IMR-90 (cell line): Measurements from ENCODE around the gene ADCY9. TPM values are rescaled to one million over a fixed set of nuclear protein-coding genes. Genes with fewer than 3 reads are reported as not detected.

ENCODE experiments used
- ATAC-seq: fragments of 200-7000 bp; cut with Tn5 transposase; 2 replicates; pipeline ENCODE4 v1.9.1; 2020; ENCODE audit warnings: low read depth, mild to moderate bottlenecking, moderate library complexity
- BruUV-seq: library from RNA; stranded (reverse); fragments of 400-500 nt; replicated peaks from 2 replicates; lab custom pipeline; 2021; lab: Mats Ljungman, UMichigan
- CTCF ChIA-PET: fragments of 300-600 bp; formaldehyde crosslinking; extraction: SDS; loops from one replicate; lab custom pipeline; 2021; ENCODE audit warnings: antibody characterized with exemption; lab: Yijun Ruan, JAX
- POLR2A ChIA-PET: fragments of 300-600 bp; sonication (Branson Sonifier 250); formaldehyde crosslinking; loops from one replicate; lab custom pipeline; 2022; ENCODE audit warnings: antibody characterized with exemption; ENCODE audit not compliant: unreplicated experiment; lab: Charles Lee
- DNase-seq: peaks from one replicate; pipeline ENCODE4 v3.0.0; 2013
- H2AFZ ChIP-seq: replicated peaks from 2 replicates; pipeline ENCODE3; 2013; ENCODE audit warnings: low read length, mild to moderate bottlenecking; ENCODE audit not compliant: poor library complexity
- H2AK5ac ChIP-seq: 2 replicates; pipeline ENCODE4 v1.6.1; 2013; ENCODE audit warnings: low read depth, low read length, inconsistent platforms
- H2AK9ac ChIP-seq: replicated peaks from 2 replicates; pipeline ENCODE3; 2013; ENCODE audit warnings: mild to moderate bottlenecking, low read depth, low read length, moderate library complexity; ENCODE audit not compliant: poor library complexity
- H2BK120ac ChIP-seq: 2 replicates; pipeline ENCODE4 v1.6.1; 2013; ENCODE audit warnings: low read depth, low read length, inconsistent platforms
- H2BK15ac ChIP-seq: 3 replicates; pipeline ENCODE4 v1.6.1; 2013; ENCODE audit warnings: low read depth, low read length, inconsistent platforms
- H2BK20ac ChIP-seq: 2 replicates; pipeline ENCODE4 v1.6.1; 2013; ENCODE audit warnings: low read depth, mild to moderate bottlenecking, inconsistent platforms, low read length, moderate library complexity
- H2BK5ac ChIP-seq: 2 replicates; pipeline ENCODE4 v1.6.1; 2013; ENCODE audit warnings: mild to moderate bottlenecking, low read depth, low read length, inconsistent platforms; ENCODE audit not compliant: poor library complexity, severe bottlenecking
- H3K14ac ChIP-seq: replicated peaks from 2 replicates; pipeline ENCODE4 v1.6.1; 2013; ENCODE audit warnings: low read depth, low read length, inconsistent platforms
- H3K18ac ChIP-seq: 2 replicates; pipeline ENCODE4 v1.6.1; 2013; ENCODE audit warnings: low read depth, low read length, control low read depth
- H3K23ac ChIP-seq: 2 replicates; pipeline ENCODE4 v1.6.1; 2013; ENCODE audit warnings: low read depth, low read length, inconsistent platforms
- H3K27ac ChIP-seq: 2 replicates; pipeline ENCODE4 v1.5.1; 2013; ENCODE audit warnings: mild to moderate bottlenecking, control low read depth, low read length; ENCODE audit not compliant: insufficient read depth
- H3K27me3 ChIP-seq: 2 replicates; pipeline ENCODE4 v1.6.1; 2013; ENCODE audit warnings: low read length; ENCODE audit not compliant: control insufficient read depth, insufficient read depth
- H3K36me3 ChIP-seq: 2 replicates; pipeline ENCODE4 v1.6.1; 2013; ENCODE audit warnings: low read length, mixed read lengths; ENCODE audit not compliant: control insufficient read depth, insufficient read depth
- H3K4ac ChIP-seq: 2 replicates; pipeline ENCODE4 v1.6.1; 2013; ENCODE audit warnings: low read depth, low read length, inconsistent platforms
- H3K4me1 ChIP-seq: 2 replicates; pipeline ENCODE4 v1.6.1; 2013; ENCODE audit warnings: low read length, mixed read lengths; ENCODE audit not compliant: control insufficient read depth, insufficient read depth
- H3K4me2 ChIP-seq: 2 replicates; pipeline ENCODE4 v1.6.1; 2013; ENCODE audit warnings: low read depth, mild to moderate bottlenecking, control low read depth, low read length, moderate library complexity
- H3K4me3 ChIP-seq: 2 replicates; pipeline ENCODE4 v1.5.1; 2013; ENCODE audit warnings: low read depth, mild to moderate bottlenecking, control low read depth, low read length, moderate library complexity; ENCODE audit not compliant: insufficient read depth
- H3K56ac ChIP-seq: 2 replicates; pipeline ENCODE4 v1.6.1; 2013; ENCODE audit warnings: low read length, inconsistent platforms; ENCODE audit not compliant: insufficient read depth; ENCODE audit errors: extremely low read depth
- H3K79me1 ChIP-seq, 2 experiments: 2 replicates each; pipeline ENCODE4 v1.6.1; 2013; ENCODE audit warnings: low read length in 2 of 2, inconsistent platforms in 1 of 2, low read depth in 1 of 2
- H3K9ac ChIP-seq: 2 replicates; pipeline ENCODE4 v1.6.1; 2013; ENCODE audit warnings: low read depth, low read length, control low read depth
- H3K9me1 ChIP-seq: 2 replicates; pipeline ENCODE4 v1.6.1; 2013; ENCODE audit warnings: low read length, inconsistent platforms; ENCODE audit not compliant: insufficient read depth
- H3K9me3 ChIP-seq: 2 replicates; pipeline ENCODE4 v1.6.1; 2013; ENCODE audit warnings: low read length; ENCODE audit not compliant: control insufficient read depth, insufficient read depth
- H4K20me1 ChIP-seq: 2 replicates; pipeline ENCODE4 v1.6.1; 2013; ENCODE audit warnings: low read length, inconsistent platforms; ENCODE audit not compliant: insufficient read depth
- H4K5ac ChIP-seq: 2 replicates; pipeline ENCODE4 v1.6.1; 2013; ENCODE audit warnings: mild to moderate bottlenecking, low read depth, low read length, control low read depth
- H4K8ac ChIP-seq, 2 experiments: 2 replicates each; pipeline ENCODE4 v1.6.1; 2013; ENCODE audit warnings: low read depth in 2 of 2, low read length in 2 of 2, control low read depth in 1 of 2, inconsistent platforms in 1 of 2
- H4K91ac ChIP-seq: 2 replicates; pipeline ENCODE4 v1.6.1; 2013; ENCODE audit warnings: low read depth, low read length, inconsistent platforms; ENCODE audit not compliant: insufficient read depth
- BHLHE40 ChIP-seq: fragments of 150-350 bp; IDR thresholded peaks from 2 replicates; pipeline ENCODE4 v1.6.1; 2016; ENCODE audit warnings: mild to moderate bottlenecking, low read depth, low read length
- CEBPB ChIP-seq: IDR thresholded peaks from 2 replicates; pipeline ENCODE4 v1.6.1; 2012; ENCODE audit warnings: low read depth, low read length, improper control_type of control experiment
- SMC3 ChIP-seq: fragments of 150-350 bp; IDR thresholded peaks from 2 replicates; pipeline ENCODE4 v1.6.1; 2016; ENCODE audit warnings: low read depth, mild to moderate bottlenecking, antibody characterized with exemption, low read length, moderate library complexity
- WGBS, 2 experiments: methylation state at CpG; one replicate each; pipeline versions ENCODE4 v1.1.5 to v1.1.7; 2013; ENCODE audit warnings: missing lambda C conversion rate in 2 of 2; ENCODE audit not compliant: insufficient read length in 1 of 2; ENCODE audit errors: extremely low coverage in 2 of 2; 5-methylcytosine and 5-hydroxymethylcytosine counted together
- dilution Hi-C: fragments of 300-500 bp; cut with HindIII; formaldehyde crosslinking; loops from one replicate; pipeline ENCODE4 v1.14.3; 2018; ENCODE audit warnings: low sequenced_read_pairs; ENCODE audit not compliant: unreplicated experiment
- in situ Hi-C: fragments of 300-500 bp; cut with MboI; formaldehyde crosslinking; loops from 3 replicates; pipeline ENCODE4 v1.14.3; 2019; ENCODE audit warnings: low sequenced_read_pairs, inconsistent platforms, mixed read lengths
- intact Hi-C: fragments of 100-400 bp; cut with micrococcal nuclease; formaldehyde crosslinking; loops from 2 replicates; pipeline ENCODE4 v1.10.0; 2022
- polyA plus RNA-seq, 3 experiments: library from polyadenylated mRNA; depleted of rRNA; stranded (reverse); fragments of >200 nt; gene quantifications; 2 replicates each; pipeline ENCODE4 v1.2.3, GENCODE V29; 2012; ENCODE audit warnings: low replicate concordance in 1 of 3
- total RNA-seq: library from RNA; depleted of rRNA; stranded (reverse); fragments of >200 nt; gene quantifications from 2 replicates; pipeline ENCODE4 v1.2.3, GENCODE V29; 2012
- TF ChIP-seq, protein P1 (sequence below): fragments of 150-350 bp; IDR thresholded peaks from 2 replicates; pipeline ENCODE4 v1.6.1; 2017; ENCODE audit warnings: mild to moderate bottlenecking, antibody characterized with exemption, low read length, low read depth

Gene ADCY9
- total and polyA plus RNA-seq, 2 of the 4 experiments (the other 2 are of a cell fraction): 5.4 to 12.5 TPM

DNA sequence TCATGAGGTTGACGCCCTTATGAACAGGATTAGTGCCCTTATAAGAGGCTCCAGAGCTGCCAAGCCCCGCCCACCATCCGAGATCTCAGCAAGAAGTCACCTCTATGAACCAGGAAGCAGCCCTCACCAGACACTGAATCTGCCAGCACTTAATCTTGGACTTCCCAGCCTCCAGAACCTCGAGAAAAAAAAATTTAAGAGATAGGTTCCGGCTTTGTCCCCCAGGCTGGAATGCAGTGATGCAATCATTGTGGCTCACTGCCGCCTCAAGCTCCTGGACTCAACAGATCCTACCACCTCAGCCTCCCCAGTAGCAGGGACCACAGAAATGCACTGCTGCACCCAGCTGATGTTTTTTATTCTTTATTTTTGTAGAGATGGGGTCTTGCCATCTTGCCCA is 22.5 kb upstream of the ADCY9 start:
- no peak overlapping the region for H3K4me2 ChIP-seq
- no peaks in the 10 kb centered on the region; the same call in none of the 2 replicates for H3K4me1 ChIP-seq
- no peak overlapping the region for H2BK15ac ChIP-seq
- H3K36me3 ChIP-seq: no peaks in the 10 kb centered on the region
- H3K14ac ChIP-seq: no peak overlapping the region
- no peak overlapping the region for H4K8ac ChIP-seq
- no peak overlapping the region for H2BK120ac ChIP-seq
- H3K56ac ChIP-seq: no peak overlapping the region
- H3K27ac ChIP-seq: no peak overlapping the region
- ChIA-PET POLR2A (no interaction called here), CTCF (no interaction called here)
- peaks cover 11% of the 10 kb centered on the region for H3K9me3 ChIP-seq
- H3K27me3 ChIP-seq: no peaks in the 10 kb centered on the region
- intact Hi-C loops (no loop called here), in situ Hi-C loops (no loop called here), dilution Hi-C loops (no loop called here)
- no peak overlapping the region for H3K23ac ChIP-seq
- no peak overlapping the region for H2AK5ac ChIP-seq
- no peak overlapping the region for H2AFZ ChIP-seq
- DNase-seq (no peak), ATAC-seq (no peak)
- WGBS, 2 experiments: no CpG with 5 or more reads among the region's 6 CpGs
- BruUV-seq: no TSS peak
- H2BK5ac ChIP-seq: no peak overlapping the region
- H4K5ac ChIP-seq: no peak overlapping the region
- TF ChIP-seq, protein P1, sequence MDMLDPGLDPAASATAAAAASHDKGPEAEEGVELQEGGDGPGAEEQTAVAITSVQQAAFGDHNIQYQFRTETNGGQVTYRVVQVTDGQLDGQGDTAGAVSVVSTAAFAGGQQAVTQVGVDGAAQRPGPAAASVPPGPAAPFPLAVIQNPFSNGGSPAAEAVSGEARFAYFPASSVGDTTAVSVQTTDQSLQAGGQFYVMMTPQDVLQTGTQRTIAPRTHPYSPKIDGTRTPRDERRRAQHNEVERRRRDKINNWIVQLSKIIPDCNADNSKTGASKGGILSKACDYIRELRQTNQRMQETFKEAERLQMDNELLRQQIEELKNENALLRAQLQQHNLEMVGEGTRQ: no peak
- no peak for TF ChIP-seq BHLHE40
- TF ChIP-seq SMC3: no peak
- peak; percentile 44; the same call in 1 of the 2 replicates for TF ChIP-seq CEBPB
- no peaks in the 10 kb centered on the region for H3K9me1 ChIP-seq
- no peak overlapping the region for H3K9ac ChIP-seq
- H3K4ac ChIP-seq: no peak overlapping the region
- no peak overlapping the region for H3K18ac ChIP-seq
- no peak overlapping the region for H4K91ac ChIP-seq
- no peaks in the 10 kb centered on the region for H4K20me1 ChIP-seq
- H2BK20ac ChIP-seq: no peak overlapping the region
- H3K4me3 ChIP-seq: no peak overlapping the region
- no peaks in the 10 kb centered on the region for H3K79me1 ChIP-seq
- no peak overlapping the region for H2AK9ac ChIP-seq
